Measurements from ENCODE around the gene SDK1. TPM values are rescaled to one million over a fixed set of nuclear protein-coding genes. Genes with fewer than 3 reads are reported as not detected.

SDK1 gene
- total RNA-seq, 4 donors from 2014 or later = under 0.01 to 16.2 (median 7.2) TPM

DNA sequence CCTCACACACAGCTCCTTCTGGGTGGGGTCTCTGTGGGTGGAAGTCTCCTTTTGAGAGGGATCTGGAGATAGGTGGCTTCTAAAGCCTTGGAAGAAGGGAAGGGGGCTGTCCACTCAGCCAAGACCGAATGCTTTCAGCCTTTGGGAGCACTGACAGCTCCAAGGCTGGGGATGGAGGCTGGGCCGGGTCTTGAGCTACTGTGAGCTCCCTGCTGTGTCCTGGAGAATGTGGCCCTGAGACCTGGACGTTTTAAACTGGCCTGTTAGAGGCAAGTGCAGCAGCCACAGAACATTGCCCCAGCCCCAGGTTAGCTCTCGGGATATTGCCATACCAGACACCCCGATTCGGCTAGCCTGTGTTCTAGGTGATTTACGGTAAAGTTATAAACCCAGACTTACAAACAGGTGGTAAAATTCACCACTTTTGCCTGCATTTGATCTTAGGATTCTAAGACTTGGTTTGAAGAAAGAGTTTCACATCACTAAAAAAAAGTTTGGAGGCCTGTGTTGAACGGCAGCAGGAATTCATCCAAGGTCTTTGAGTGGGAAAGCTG is 832.5 kb downstream of the SDK1 start:
- H3K27ac ChIP-seq = no peak overlapping the region
- H3K9me3 ChIP-seq = no peaks in the 10 kb centered on the region
- H3K27me3 ChIP-seq = no peaks in the 10 kb centered on the region
- no peak overlapping the region for H3K4me3 ChIP-seq
- no peak for DNase-seq
- TF ChIP-seq, protein P1, sequence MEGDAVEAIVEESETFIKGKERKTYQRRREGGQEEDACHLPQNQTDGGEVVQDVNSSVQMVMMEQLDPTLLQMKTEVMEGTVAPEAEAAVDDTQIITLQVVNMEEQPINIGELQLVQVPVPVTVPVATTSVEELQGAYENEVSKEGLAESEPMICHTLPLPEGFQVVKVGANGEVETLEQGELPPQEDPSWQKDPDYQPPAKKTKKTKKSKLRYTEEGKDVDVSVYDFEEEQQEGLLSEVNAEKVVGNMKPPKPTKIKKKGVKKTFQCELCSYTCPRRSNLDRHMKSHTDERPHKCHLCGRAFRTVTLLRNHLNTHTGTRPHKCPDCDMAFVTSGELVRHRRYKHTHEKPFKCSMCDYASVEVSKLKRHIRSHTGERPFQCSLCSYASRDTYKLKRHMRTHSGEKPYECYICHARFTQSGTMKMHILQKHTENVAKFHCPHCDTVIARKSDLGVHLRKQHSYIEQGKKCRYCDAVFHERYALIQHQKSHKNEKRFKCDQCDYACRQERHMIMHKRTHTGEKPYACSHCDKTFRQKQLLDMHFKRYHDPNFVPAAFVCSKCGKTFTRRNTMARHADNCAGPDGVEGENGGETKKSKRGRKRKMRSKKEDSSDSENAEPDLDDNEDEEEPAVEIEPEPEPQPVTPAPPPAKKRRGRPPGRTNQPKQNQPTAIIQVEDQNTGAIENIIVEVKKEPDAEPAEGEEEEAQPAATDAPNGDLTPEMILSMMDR (IDR thresholded peaks at IDR 0.05) = no peak
- no peak for TF ChIP-seq POLR2A (IDR thresholded peaks at IDR 0.05)
- no peaks in the 10 kb centered on the region for H3K4me1 ChIP-seq
- H3K36me3 ChIP-seq = no peaks in the 10 kb centered on the region
- intact Hi-C loops (cut with DNase I; ENCODE audit: low total_unique reads) = no loop called here

DNA sequence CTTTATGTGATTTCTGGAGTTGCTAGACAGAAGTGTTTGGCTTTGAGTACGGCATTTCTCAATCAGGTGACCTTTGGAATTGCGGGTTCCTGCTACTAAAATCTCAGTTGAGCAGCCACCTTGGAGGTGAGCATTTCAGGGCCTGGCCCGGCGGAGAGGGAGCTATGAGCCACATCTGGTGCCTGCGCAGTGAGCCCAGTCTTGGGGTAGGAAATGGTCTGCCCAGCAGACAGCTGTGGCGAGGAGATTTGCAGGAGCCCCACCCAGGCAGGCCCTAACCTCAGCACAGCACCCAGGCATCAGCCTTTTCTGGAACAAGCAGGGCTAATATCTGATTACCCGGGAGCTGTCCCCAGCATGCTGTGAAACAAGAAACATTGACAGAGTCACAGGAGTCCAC is 833.2 kb downstream of the SDK1 start:
- intact Hi-C loops (cut with DNase I; ENCODE audit: low total_unique reads) = no loop called here
- no peak for DNase-seq
- H3K36me3 ChIP-seq = no peaks in the 10 kb centered on the region
- TF ChIP-seq, protein P1 (IDR thresholded peaks at IDR 0.05) = no peak
- no peak for TF ChIP-seq POLR2A (IDR thresholded peaks at IDR 0.05)
- H3K4me1 ChIP-seq = no peaks in the 10 kb centered on the region
- no peak overlapping the region for H3K27ac ChIP-seq
- no peaks in the 10 kb centered on the region for H3K9me3 ChIP-seq
- H3K4me3 ChIP-seq = no peak overlapping the region
- no peaks in the 10 kb centered on the region for H3K27me3 ChIP-seq

DNA sequence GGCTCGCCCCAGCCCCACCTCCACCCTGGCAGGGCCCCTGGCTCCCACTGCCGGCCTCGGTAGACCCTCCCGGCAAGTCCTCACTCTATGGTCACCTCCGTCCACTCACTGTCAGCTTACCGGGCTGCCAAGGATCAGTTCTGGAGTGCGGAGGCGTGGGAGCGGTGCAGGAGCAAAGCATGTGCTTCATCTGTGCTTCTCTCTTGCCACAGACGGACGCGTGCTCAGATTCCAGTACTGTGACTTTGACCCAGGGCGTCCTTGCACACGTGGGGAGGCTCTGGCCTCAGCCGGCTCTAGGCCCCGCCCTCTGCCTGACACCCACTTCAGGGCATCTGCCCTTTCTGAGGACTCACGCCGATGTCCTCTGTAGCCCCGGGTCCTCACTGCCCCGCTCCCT is 833.6 kb downstream of the SDK1 start:
- intact Hi-C loops (cut with DNase I; ENCODE audit: low total_unique reads) = no loop called here
- Histone ChIP-seq H3K36me3 (no peaks in the 10 kb centered on the region), H3K27ac (no peak overlapping the region), H3K4me3 (no peak overlapping the region), H3K27me3 (no peaks in the 10 kb centered on the region), H3K4me1 (no peaks in the 10 kb centered on the region), H3K9me3 (no peaks in the 10 kb centered on the region)
- DNase-seq = no peak
- TF ChIP-seq, protein P1 (IDR thresholded peaks at IDR 0.05) = no peak
- TF ChIP-seq POLR2A (IDR thresholded peaks at IDR 0.05) = no peak

DNA sequence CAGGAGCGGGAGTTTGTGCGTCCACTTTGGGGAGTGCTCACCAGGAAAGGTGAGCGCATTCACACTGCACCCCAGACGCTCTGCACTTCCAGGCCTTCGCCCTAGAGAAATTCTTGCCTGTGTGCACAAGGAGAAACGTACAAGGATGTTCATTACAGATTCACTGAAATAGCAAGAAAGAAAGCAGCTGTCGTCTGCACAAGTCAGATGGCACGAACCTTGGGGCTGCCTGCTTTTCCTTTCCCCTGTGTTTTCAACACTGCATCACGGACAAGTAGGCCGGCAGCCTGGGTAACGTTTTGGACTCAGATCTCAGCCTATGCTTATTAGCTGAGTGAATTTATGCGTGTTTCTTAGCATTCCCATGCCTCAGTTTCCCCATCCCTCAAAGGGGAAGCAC is 834.2 kb downstream of the SDK1 start:
- Histone ChIP-seq H3K27me3 (no peaks in the 10 kb centered on the region), H3K4me1 (no peaks in the 10 kb centered on the region), H3K27ac (no peak overlapping the region), H3K9me3 (no peaks in the 10 kb centered on the region), H3K36me3 (no peaks in the 10 kb centered on the region), H3K4me3 (no peak overlapping the region)
- intact Hi-C loops (cut with DNase I; ENCODE audit: low total_unique reads) = no loop called here
- TF ChIP-seq, protein P1 (IDR thresholded peaks at IDR 0.05) = no peak
- no peak for TF ChIP-seq POLR2A (IDR thresholded peaks at IDR 0.05)
- no peak for DNase-seq

DNA sequence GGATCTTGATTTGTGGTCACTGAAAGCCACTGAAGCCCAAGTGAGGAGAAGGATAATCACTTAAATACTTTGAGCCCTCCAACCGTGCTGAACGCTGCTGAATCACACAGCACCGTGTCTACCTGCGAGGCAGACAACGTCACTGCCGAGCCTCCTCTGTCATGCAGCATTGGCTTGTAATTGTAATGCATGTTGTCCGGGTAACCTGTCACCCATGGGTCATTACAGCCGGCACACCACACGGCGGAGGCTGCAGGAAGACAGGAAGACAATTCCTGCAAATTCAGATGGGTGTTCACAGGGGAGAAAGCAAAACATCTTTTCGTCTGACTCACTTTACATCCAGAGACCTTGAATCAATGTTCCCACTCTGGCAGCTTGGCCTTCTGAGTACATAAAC is 835.0 kb downstream of the SDK1 start:
- intact Hi-C loops (cut with DNase I; ENCODE audit: low total_unique reads) = no loop called here
- Histone ChIP-seq H3K9me3 (no peaks in the 10 kb centered on the region), H3K4me1 (no peaks in the 10 kb centered on the region), H3K27me3 (no peaks in the 10 kb centered on the region), H3K4me3 (no peak overlapping the region), H3K27ac (no peak overlapping the region), H3K36me3 (no peaks in the 10 kb centered on the region)
- TF ChIP-seq, protein P1 (IDR thresholded peaks at IDR 0.05) = no peak
- no peak for TF ChIP-seq POLR2A (IDR thresholded peaks at IDR 0.05)
- no peak for DNase-seq

All from uterus (tissue), 4 donors.